WERI-Rb-1 (cell line): ENCODE data around the gene UTP14A.

Source experiments
- DNase-seq: peaks from one replicate; pipeline ENCODE4 v3.0.0-alpha.2; 2020
- H3K27ac ChIP-seq: fragments of 250-450 bp; sonication (Bioruptor Pico); 2 replicates; pipeline ENCODE4 v1.5.1; 2020; ENCODE audit warnings: mild to moderate bottlenecking, moderate library complexity
- H3K27me3 ChIP-seq: fragments of 250-450 bp; sonication (Bioruptor Pico); 2 replicates; pipeline ENCODE4 v1.5.1; 2021; ENCODE audit warnings: mild to moderate bottlenecking, low read depth, moderate library complexity; ENCODE audit not compliant: insufficient read depth, severe bottlenecking
- H3K36me3 ChIP-seq: fragments of 250-450 bp; sonication (Bioruptor Pico); 2 replicates; pipeline ENCODE4 v1.5.1; 2020; ENCODE audit warnings: mild to moderate bottlenecking, moderate library complexity
- H3K4me3 ChIP-seq: 2 replicates; pipeline ENCODE4 v1.5.1; 2011; ENCODE audit warnings: low read depth, mild to moderate bottlenecking, control low read depth, low read length
- H3K9me3 ChIP-seq: fragments of 250-450 bp; sonication (Bioruptor Pico); 2 replicates; pipeline ENCODE4 v1.5.1; 2021; ENCODE audit warnings: mild to moderate bottlenecking, moderate library complexity; ENCODE audit not compliant: severe bottlenecking
- CTCF ChIP-seq: IDR thresholded peaks from 2 replicates; pipeline ENCODE4 v1.5.1; 2011; ENCODE audit warnings: low read depth, mild to moderate bottlenecking, control low read depth, inconsistent platforms, low read length

UTP14A gene

GRCh38 chrX:129965166-129965565 lies 59.2 kb downstream of the UTP14A start:
- Histone ChIP-seq H3K4me3 (no peak overlapping the region), H3K27ac (no peak overlapping the region), H3K9me3 (no peaks in the 10 kb centered on the region), H3K27me3 (peaks cover 5% of the 10 kb centered on the region), H3K36me3 (no peaks in the 10 kb centered on the region)
- DNase-seq: no peak
- TF ChIP-seq CTCF: no peak

- Histone ChIP-seq H3K9me3 (no peaks in the 10 kb centered on the region), H3K36me3 (no peaks in the 10 kb centered on the region), H3K27ac (no peak overlapping the region), H3K4me3 (no peak overlapping the region), H3K27me3 (peaks cover 5% of the 10 kb centered on the region)
- DNase-seq: no peak
- no peak for TF ChIP-seq CTCF
Observed at GRCh38 chrX:129968968-129969367, 63.0 kb downstream of the UTP14A start.

- no peak for TF ChIP-seq CTCF
- Histone ChIP-seq H3K36me3 (no peaks in the 10 kb centered on the region), H3K9me3 (no peaks in the 10 kb centered on the region), H3K4me3 (no peak overlapping the region), H3K27me3 (peaks cover 4% of the 10 kb centered on the region), H3K27ac (no peak overlapping the region)
- no peak for DNase-seq
Observed at GRCh38 chrX:129976441-129976840, 70.5 kb downstream of the UTP14A start.
